Esophagus squamous epithelium (tissue), 4 donors: Measurements from ENCODE around the gene TBC1D24.

Experiments used
- CTCF ChIP-seq, 6 experiments: fragments of 450-650 bp in 4 of 6; fragments of 200-600 bp in 2 of 6; sonication (generic) in 2 of 6; IDR thresholded peaks; one replicate each; pipeline ENCODE4 v1.5.1; 2016 to 2019; ENCODE audit warnings: antibody characterized with exemption in 6 of 6, mild to moderate bottlenecking in 4 of 6, moderate library complexity in 4 of 6
- POLR2A ChIP-seq, 4 donors: fragments of 450-650 bp; IDR thresholded peaks; one replicate each; pipeline ENCODE4 v1.6.1; 2017; ENCODE audit warnings: antibody characterized with exemption in 4 of 4, mild to moderate bottlenecking in 4 of 4, moderate library complexity in 3 of 4

DNA sequence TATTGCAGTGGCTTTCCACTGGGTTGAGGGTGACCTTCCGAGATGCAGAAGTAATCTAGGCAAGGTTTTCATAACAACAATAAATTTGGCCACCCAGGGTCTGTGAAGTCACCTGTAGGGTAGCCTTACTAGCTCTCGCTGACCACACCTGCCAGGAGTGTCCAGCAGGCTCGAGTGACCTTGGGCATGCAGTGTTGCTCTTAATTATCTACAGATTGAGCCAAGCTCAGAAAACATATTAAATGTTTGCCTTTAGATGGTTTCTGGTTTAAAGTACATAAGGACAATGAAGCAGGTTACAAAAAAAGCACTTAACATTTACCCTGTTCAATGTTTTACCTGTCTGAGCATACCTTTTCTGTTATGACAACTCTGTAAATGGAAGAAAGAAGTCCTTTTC lies 1.8 kb downstream of the TBC1D24 start:
- TF ChIP-seq CTCF (IDR thresholded peaks at IDR 0.05): no peak
- no peak for TF ChIP-seq POLR2A (IDR thresholded peaks at IDR 0.05)
